ENCODE data around the gene C2CD2. TPM values are rescaled to one million over a fixed set of nuclear protein-coding genes. Genes with fewer than 3 reads are reported as not detected.
A peak's percentile ranks its signal among the peaks of the same experiment; 100 is the strongest.

C2CD2 gene
- total and polyA plus RNA-seq, 2 of the 8 experiments (the other 6 are each of a cell fraction or from before 2014, with no cell fraction given) = 10.4 to 13.0 TPM

DNA sequence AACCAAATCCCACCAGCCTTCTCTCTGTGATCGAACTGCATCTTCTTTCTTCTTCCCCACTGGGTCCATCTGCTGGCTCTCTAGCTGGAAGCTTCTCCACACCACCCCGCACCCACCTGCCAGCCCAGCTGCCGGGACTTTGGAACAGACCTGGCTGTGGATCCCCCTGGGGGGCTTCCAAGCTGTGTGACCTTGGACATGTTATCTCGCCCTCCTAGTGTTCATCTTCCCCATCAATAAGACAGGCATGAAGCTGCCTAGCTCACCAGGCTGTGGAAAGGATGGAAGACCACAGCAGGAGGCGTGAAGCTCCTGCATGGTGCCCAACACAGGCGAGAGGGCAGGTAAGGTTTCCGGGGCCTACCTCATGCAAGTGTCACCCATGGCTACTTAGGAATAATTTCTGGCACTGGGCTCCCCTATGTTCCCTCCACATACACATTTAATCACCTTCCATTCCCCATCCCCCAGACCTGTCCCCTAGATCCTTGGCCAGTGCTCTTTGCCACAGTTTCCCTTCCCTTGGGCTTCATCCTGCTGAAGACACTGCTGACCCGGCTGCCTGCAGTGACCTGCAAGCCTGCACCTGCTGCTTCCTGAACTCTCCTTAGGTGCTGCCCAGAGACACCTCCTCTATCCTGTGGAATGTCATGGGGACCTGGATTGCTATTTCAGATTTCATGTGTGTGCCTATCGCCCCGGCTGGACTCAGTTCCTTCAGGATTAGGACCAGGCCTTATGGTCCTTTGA is 13.2 kb upstream of the C2CD2 start:
- POLR2A ChIA-PET (ENCODE audit: partially characterized antibody) = no interaction called here
- Histone ChIP-seq H2BK15ac (ENCODE audit: low read length) (no peak overlapping the region), H4K8ac (ENCODE audit: extremely low read depth, insufficient read depth, low read length) (peak overlapping the region; percentile 43; the same call in 1 of the 2 replicates), H3K18ac (ENCODE audit: extremely low read depth, low read length) (no peak overlapping the region), H3K4me1 (replicated peaks in 1 of 4; ENCODE audit: control insufficient read depth in 3 of 4, insufficient read depth in 4 of 4, low read length in 3 of 4) (peaks cover 0 to 5% (median 0%) of the 10 kb centered on the region in 4 experiments; a peak in 3 of 7 replicates), H2AK5ac (ENCODE audit: low read depth, low read length) (no peak overlapping the region), H3K79me1 (ENCODE audit: low read depth, low read length) (no peaks in the 10 kb centered on the region), H2BK120ac (replicated peaks; ENCODE audit: low read depth, low read length) (no peak overlapping the region), H3K9ac (replicated peaks in 1 of 4; ENCODE audit: extremely low read depth in 1 of 4, low read depth in 3 of 4, low read length in 3 of 4) (no peak overlapping the region), H3K27ac (ENCODE audit: low read depth, low read length) (no peak overlapping the region), H4K20me1 (replicated peaks in 1 of 2; ENCODE audit: control insufficient read depth in 1 of 2, insufficient read depth in 2 of 2, low read length in 2 of 2) (no peaks in the 10 kb centered on the region), H3K9me3 (ENCODE audit: insufficient read depth in 2 of 2, low read depth in 1 of 2, low read length in 1 of 2) (no peaks in the 10 kb centered on the region), H2BK20ac (ENCODE audit: low read length) (no peak overlapping the region), H3K56ac (replicated peaks; ENCODE audit: insufficient read length, low read depth, low read length) (no peak overlapping the region), H2BK5ac (ENCODE audit: low read depth, low read length) (no peak overlapping the region), H2AFZ (ENCODE audit: low read length) (no peak overlapping the region), H3K4me2 (ENCODE audit: insufficient read depth in 1 of 2, low read depth in 2 of 2, low read length in 2 of 2) (no peak overlapping the region), H2BK12ac (ENCODE audit: low read depth, low read length) (no peak overlapping the region), H3K4me3 (ENCODE audit: extremely low read depth in 1 of 4, insufficient read depth in 2 of 4, low read depth in 3 of 4, low read length in 4 of 4) (no peak overlapping the region), H3K23me2 (ENCODE audit: low read depth, low read length) (no peaks in the 10 kb centered on the region), H3K79me2 (ENCODE audit: control insufficient read depth in 1 of 2, insufficient read depth in 2 of 2, low read length in 2 of 2) (no peaks in the 10 kb centered on the region), H3K27me3 (replicated peaks in 1 of 4; ENCODE audit: control insufficient read depth in 3 of 4, extremely low read depth in 1 of 4, insufficient read depth in 3 of 4, low read length in 3 of 4) (no peaks in the 10 kb centered on the region), H3K23ac (ENCODE audit: insufficient read length) (no peak overlapping the region), H3K4ac (replicated peaks; ENCODE audit: insufficient read length, low read depth, low read length) (no peak overlapping the region), H4K91ac (replicated peaks; ENCODE audit: insufficient read length, low read length) (no peak overlapping the region), H3K14ac (ENCODE audit: insufficient read length) (no peak overlapping the region), H3K36me3 (ENCODE audit: control insufficient read depth in 2 of 4, insufficient read depth in 4 of 4, low read length in 3 of 4) (no peaks in the 10 kb centered on the region), H4K5ac (ENCODE audit: insufficient read length, low read depth, low read length) (no peak overlapping the region)
- TF ChIP-seq EP300 (IDR thresholded peaks at IDR 0.05; ENCODE audit: borderline replicate concordance in 1 of 2, low read depth in 2 of 2, low read length in 2 of 2) (no peak), CBX5 (IDR thresholded peaks at IDR 0.05; ENCODE audit: low read depth, low read length) (no peak), POLR2A (IDR thresholded peaks at IDR 0.05; ENCODE audit: control extremely low read depth in 1 of 2, low read depth in 2 of 2, low read length in 2 of 2) (no peak), MAFK (IDR thresholded peaks at IDR 0.05; ENCODE audit: low read depth, low read length) (no peak), ASH2L (IDR thresholded peaks at IDR 0.05; ENCODE audit: low read length) (no peak), POLR2AphosphoS5 (IDR thresholded peaks at IDR 0.05; ENCODE audit: low read depth, low read length) (no peak), JUN (IDR thresholded peaks at IDR 0.05; ENCODE audit: low read depth, low read length) (no peak), KDM5A (IDR thresholded peaks at IDR 0.05; ENCODE audit: low read length) (no peak), PHF8 (conservative IDR thresholded peaks at IDR 0.05; ENCODE audit: low read depth, low read length) (no peak), GTF2F1 (IDR thresholded peaks at IDR 0.05; ENCODE audit: borderline replicate concordance, low read depth, low read length) (no peak), SUZ12 (IDR thresholded peaks at IDR 0.05; ENCODE audit: low read length) (no peak)
- 86% methylated on average over 10 of the region's 10 CpGs; no CpG with 5 or more reads in 1 of the 2 experiments for WGBS, 2 experiments (ENCODE audit: extremely low coverage in 1 of 2, insufficient coverage in 1 of 2, insufficient read length in 1 of 2, insufficient replicate concordance in 2 of 2, low coverage in 1 of 2, low lambda C conversion rate in 2 of 2, missing lambda C conversion rate in 1 of 2)
- no peak for FAIRE-seq
- peak in 1 of 2 experiments; percentile 37 for DNase-seq (ENCODE audit: low read depth in 1 of 2, low spot score in 2 of 2)
- CTCF ChIA-PET (ENCODE audit: partially characterized antibody) = interaction anchor here (0.6 to 1.0 kb wide), 4 partner anchors 14 to 141 kb away, joined by 3 read pairs; no protein-coding TSS in a partner anchor
